HFFc6 (cell line): ENCODE measurements around the gene BCL2L12. TPM values are rescaled to one million over a fixed set of nuclear protein-coding genes. Genes with fewer than 3 reads are reported as not detected.

Experiments
- DNase-seq: peaks from one replicate; pipeline ENCODE4 v3.0.0-alpha.2; 2018
- H3K27ac Mint-ChIP-seq: 2 replicates; pipeline ENCODE4 v1.8.0; 2020; ENCODE audit warnings: mild to moderate bottlenecking, mixed read lengths
- H3K27me3 Mint-ChIP-seq: 2 replicates; pipeline ENCODE4 v1.8.0; 2021; ENCODE audit warnings: mild to moderate bottlenecking, moderate library complexity, mixed read lengths; ENCODE audit not compliant: insufficient read depth
- H3K36me3 Mint-ChIP-seq: 2 replicates; pipeline ENCODE4 v1.8.0; 2021; ENCODE audit warnings: low read depth, mixed read lengths
- H3K4me1 Mint-ChIP-seq: 2 replicates; pipeline ENCODE4 v1.8.0; 2020; ENCODE audit warnings: low read depth, mixed read lengths
- H3K4me3 Mint-ChIP-seq: 2 replicates; pipeline ENCODE4 v1.8.0; 2020; ENCODE audit warnings: mild to moderate bottlenecking, moderate library complexity, mixed read lengths
- H3K9me3 Mint-ChIP-seq: 2 replicates; pipeline ENCODE4 v1.8.0; 2020; ENCODE audit warnings: mild to moderate bottlenecking, mixed read lengths
- total RNA-seq, 6 experiments: library from RNA; stranded (reverse); fragmentation: NEBNext Ultra II Directional; extraction: Animal tissue kit (Norgen Biotek cat#: 25700); gene quantifications; 2 replicates in 1 of 6; 3 replicates in 5 of 6; pipeline ENCODE4 v1.2.3, GENCODE V29; 2021
- TF ChIP-seq, protein P1 (sequence below): fragments of 200-600 bp; sonication (generic); IDR thresholded peaks from 2 replicates; pipeline ENCODE4 v1.5.0; 2021; ENCODE audit warnings: antibody characterized with exemption, mild to moderate bottlenecking

Gene BCL2L12
- total RNA-seq, 6 experiments from 2014 or later = 23.9 to 34.2 (median 33.4) TPM

DNA sequence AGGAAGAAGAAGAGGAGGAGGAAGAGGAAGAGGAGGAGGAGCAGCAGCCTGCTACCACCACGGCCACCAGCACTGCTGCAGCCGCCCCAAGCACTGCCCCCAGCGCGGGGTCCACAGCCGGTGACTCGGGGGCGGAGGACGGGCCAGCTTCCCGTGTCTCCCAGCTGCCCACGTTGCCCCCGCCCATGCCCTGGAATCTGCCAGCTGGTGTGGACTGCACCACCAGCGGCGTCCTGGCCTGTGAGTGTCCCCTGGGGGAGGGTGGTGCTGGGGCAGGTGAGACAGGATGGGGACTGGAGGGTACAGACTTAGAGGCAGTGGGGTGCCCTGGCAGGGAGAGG, 12.3 kb upstream of the BCL2L12 start:
- TF ChIP-seq, protein P1, sequence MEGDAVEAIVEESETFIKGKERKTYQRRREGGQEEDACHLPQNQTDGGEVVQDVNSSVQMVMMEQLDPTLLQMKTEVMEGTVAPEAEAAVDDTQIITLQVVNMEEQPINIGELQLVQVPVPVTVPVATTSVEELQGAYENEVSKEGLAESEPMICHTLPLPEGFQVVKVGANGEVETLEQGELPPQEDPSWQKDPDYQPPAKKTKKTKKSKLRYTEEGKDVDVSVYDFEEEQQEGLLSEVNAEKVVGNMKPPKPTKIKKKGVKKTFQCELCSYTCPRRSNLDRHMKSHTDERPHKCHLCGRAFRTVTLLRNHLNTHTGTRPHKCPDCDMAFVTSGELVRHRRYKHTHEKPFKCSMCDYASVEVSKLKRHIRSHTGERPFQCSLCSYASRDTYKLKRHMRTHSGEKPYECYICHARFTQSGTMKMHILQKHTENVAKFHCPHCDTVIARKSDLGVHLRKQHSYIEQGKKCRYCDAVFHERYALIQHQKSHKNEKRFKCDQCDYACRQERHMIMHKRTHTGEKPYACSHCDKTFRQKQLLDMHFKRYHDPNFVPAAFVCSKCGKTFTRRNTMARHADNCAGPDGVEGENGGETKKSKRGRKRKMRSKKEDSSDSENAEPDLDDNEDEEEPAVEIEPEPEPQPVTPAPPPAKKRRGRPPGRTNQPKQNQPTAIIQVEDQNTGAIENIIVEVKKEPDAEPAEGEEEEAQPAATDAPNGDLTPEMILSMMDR = no peak
- Mint-ChIP-seq H3K4me1 (no peaks in the 10 kb centered on the region), H3K4me3 (no peak overlapping the region), H3K36me3 (peaks cover 17% of the 10 kb centered on the region), H3K27me3 (peaks cover 4% of the 10 kb centered on the region), H3K9me3 (no peaks in the 10 kb centered on the region), H3K27ac (peak overlapping the region; percentile 36; the same call in 1 of the 2 replicates)
- DNase-seq = no peak

DNA sequence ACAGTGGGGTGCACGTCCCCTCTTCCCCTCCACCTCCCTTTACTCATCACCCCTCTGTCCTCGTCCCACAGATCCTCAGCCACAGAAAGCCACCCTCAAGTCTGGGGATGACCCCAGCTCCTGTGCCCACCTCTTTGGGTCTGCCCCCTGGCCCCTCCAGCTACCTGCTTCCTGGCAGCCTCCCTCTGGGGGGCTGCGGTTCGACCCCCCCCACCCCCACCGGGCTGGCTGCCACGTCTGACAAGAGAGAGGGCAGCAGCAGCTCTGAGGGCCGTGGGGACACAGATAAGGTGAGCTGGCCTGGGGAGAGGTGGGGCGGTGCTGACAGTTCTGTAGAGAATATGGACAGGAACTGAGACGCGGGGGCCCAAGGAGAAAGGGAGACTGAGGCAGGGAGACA, 11.2 kb upstream of the BCL2L12 start:
- H3K27me3 Mint-ChIP-seq = peaks cover 4% of the 10 kb centered on the region
- no peak for DNase-seq
- TF ChIP-seq, protein P1 = no peak
- H3K4me3 Mint-ChIP-seq = no peak overlapping the region
- no peak overlapping the region for H3K27ac Mint-ChIP-seq
- no peaks in the 10 kb centered on the region for H3K9me3 Mint-ChIP-seq
- no peaks in the 10 kb centered on the region for H3K4me1 Mint-ChIP-seq
- peaks cover 11% of the 10 kb centered on the region for H3K36me3 Mint-ChIP-seq

DNA sequence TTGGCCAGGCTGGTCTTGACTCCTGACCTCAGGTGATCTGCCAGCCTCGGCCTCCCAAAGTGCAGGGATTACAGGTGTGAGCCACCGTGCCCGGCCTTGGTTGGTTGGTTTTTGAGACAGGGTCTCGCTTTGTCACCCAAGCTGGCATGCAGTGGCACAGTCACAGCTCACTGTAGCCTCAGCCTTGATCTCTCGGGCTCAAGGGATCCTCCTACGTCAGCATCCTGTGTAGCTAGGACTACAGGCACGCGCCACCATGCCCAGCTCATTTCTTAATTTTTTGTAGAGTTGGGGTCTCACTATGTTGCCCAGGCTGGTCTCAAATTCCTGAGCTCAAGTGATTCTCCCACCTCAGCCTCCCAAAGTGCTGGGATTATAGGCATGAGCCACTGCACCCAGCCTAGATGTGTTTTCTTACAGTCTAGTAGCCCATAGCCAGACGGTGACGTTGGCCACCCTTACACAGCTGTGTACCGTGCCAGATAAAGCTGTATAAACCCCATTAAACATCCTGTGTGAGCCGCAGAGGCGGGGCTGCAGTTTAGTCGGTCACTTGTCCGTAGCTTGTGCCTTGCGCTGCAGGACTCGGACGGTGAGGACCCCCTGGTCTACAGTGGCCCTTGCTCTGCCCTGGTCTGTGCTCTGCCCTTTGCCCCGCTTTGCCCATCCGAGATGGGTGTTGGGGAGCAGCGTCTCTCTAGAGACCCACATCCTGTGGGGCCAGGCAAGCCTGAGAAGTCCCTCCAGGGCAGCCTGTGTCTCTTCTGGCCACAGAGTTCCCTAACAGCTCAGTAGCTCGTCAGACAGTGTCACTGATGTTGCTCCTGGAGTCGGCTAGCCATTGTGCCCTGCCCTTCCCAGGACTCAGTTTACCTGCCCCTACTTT, 9.9 kb upstream of the BCL2L12 start:
- Mint-ChIP-seq H3K36me3 (peaks cover 18% of the 10 kb centered on the region), H3K4me1 (no peaks in the 10 kb centered on the region)

DNA sequence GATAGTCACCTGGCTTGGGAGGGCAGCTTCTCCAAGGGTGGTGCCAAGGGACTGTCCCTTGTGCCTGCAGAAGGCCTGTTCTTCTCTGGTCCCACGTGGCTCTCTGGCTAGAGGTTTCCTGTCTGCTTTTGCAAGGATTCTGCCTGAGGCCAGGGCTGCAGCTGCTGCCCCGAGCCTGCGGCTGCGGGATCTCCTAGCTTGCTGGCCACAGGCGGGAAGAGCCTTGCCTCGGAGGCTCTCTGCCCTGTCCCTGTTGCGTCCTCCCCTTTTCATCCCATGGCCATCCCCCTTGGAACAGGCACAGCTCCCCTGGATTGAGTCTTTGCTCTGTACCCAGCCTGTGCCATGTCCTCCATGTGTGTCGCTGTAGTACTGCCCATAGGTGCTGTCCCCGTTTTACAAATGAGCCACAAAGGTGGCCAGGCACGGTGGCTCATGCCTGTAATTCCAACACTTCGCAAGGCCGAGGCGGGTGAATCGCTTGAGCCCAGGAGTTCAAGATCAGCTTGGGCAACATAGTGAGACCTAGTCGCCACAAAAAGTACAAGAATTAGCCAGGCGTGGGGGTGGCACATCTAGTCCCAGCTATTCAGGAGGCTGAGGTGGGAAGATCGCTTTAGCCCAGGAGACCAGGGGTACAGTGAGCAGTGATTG, 9.2 kb upstream of the BCL2L12 start:
- DNase-seq = no peak
- TF ChIP-seq, protein P1 = no peak
- peaks cover 18% of the 10 kb centered on the region for H3K36me3 Mint-ChIP-seq
- no peaks in the 10 kb centered on the region for H3K4me1 Mint-ChIP-seq
- peaks cover 4% of the 10 kb centered on the region for H3K27me3 Mint-ChIP-seq
- H3K27ac Mint-ChIP-seq = no peak overlapping the region
- H3K4me3 Mint-ChIP-seq = no peak overlapping the region; the same call in 1 of the 2 replicates
- H3K9me3 Mint-ChIP-seq = no peaks in the 10 kb centered on the region

More for the DNA sequence above, 9.9 kb upstream of the BCL2L12 start:
- peaks cover 4% of the 10 kb centered on the region for H3K27me3 Mint-ChIP-seq
- no peaks in the 10 kb centered on the region for H3K9me3 Mint-ChIP-seq
- DNase-seq = no peak
- TF ChIP-seq, protein P1 = no peak
- no peak overlapping the region for H3K4me3 Mint-ChIP-seq
- H3K27ac Mint-ChIP-seq = no peak overlapping the region

DNA sequence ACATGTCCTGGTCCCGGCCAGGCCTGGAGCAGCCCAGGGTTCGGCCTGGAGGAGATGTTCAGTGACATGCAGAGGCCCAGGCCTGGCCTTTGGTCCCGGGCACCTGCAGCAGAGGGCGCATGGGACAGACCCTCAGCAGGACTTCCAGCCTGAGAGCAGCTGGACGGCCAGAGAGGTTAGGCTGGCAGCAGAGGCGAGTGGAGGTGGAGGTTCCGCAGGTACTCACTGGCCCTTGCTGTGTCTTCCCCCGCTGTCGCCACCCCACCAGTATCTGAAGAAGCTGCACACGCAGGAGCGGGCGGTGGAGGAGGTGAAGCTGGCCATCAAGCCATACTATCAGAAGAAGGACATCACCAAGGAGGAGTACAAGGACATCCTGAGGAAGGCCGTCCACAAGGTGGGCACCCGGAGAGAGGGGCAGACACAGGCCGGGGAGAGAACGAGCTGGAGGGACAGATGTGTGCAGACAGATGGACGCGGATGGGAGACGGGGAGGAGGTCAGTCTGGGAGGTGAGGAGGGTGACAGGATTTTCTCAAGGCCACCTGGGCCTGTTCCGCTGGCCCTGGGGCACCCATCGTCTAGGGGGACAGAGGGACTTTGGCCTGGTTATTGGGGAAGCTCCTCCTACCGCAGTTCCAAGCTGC, 8.1 kb upstream of the BCL2L12 start:
- H3K27me3 Mint-ChIP-seq = peaks cover 5% of the 10 kb centered on the region
- H3K27ac Mint-ChIP-seq = no peak overlapping the region
- H3K4me1 Mint-ChIP-seq = no peaks in the 10 kb centered on the region
- H3K4me3 Mint-ChIP-seq = no peak overlapping the region
- TF ChIP-seq, protein P1 = no peak
- no peaks in the 10 kb centered on the region for H3K9me3 Mint-ChIP-seq
- peaks cover 18% of the 10 kb centered on the region for H3K36me3 Mint-ChIP-seq
- no peak for DNase-seq
